Measurements from ENCODE around the gene DRICH1. TPM values are rescaled to one million over a fixed set of nuclear protein-coding genes. Genes with fewer than 3 reads are reported as not detected.

Gene DRICH1
- polyA plus RNA-seq, 2 of the 4 experiments (the other 2 are of a cell fraction) = 0.58 to 0.85 TPM

- Histone ChIP-seq H3K9me3 (no peaks in the 10 kb centered on the region), H3K4me2 (no peak overlapping the region), H3K4me3 (no peak overlapping the region), H3K4me1 (no peaks in the 10 kb centered on the region), H3K27ac (no peak overlapping the region)
- FAIRE-seq (no peak), DNase-seq (ENCODE audit: low read depth in 1 of 2, low spot score in 1 of 2) (no peak), ATAC-seq (no peak)
- TF ChIP-seq PHF8 (IDR thresholded peaks at IDR 0.05; ENCODE audit: borderline replicate concordance, low read depth) = no peak
- TF ChIP-seq KDM1A (IDR thresholded peaks at IDR 0.05; ENCODE audit: low read depth) = no peak
- TF ChIP-seq BCL3 (IDR thresholded peaks at IDR 0.05) = no peak
- no peak for TF ChIP-seq TFCP2L1 (CRISPR knock-in tag; IDR thresholded peaks at IDR 0.05)
- no peak for TF ChIP-seq HES2 (IDR thresholded peaks at IDR 0.05)
- TF ChIP-seq FOXS1 (CRISPR knock-in tag; IDR thresholded peaks at IDR 0.05) = no peak
- no peak for TF ChIP-seq KDM5A (IDR thresholded peaks at IDR 0.05)
- TF ChIP-seq CHD4 (IDR thresholded peaks at IDR 0.05; ENCODE audit: borderline replicate concordance) = no peak
- TF ChIP-seq ELK1 (IDR thresholded peaks at IDR 0.05; ENCODE audit: low read depth, low read length) = no peak
- no peak for TF ChIP-seq JUN (IDR thresholded peaks at IDR 0.05)
- no peak for TF ChIP-seq GATA3 (IDR thresholded peaks at IDR 0.05; ENCODE audit: borderline replicate concordance)
- no peak for TF ChIP-seq NFE2L2 (conservative IDR thresholded peaks at IDR 0.05; ENCODE audit: low read length)
- TF ChIP-seq NPAS2 (CRISPR knock-in tag; IDR thresholded peaks at IDR 0.05; ENCODE audit: borderline replicate concordance) = no peak
- no peak for TF ChIP-seq HOXB13 (CRISPR knock-in tag; IDR thresholded peaks at IDR 0.05; ENCODE audit: low read depth)
- TF ChIP-seq FOSL2 (IDR thresholded peaks at IDR 0.05) = no peak
- TF ChIP-seq FOSL2 (CRISPR knock-in tag; IDR thresholded peaks at IDR 0.05) = no peak
- TF ChIP-seq RCOR1 (IDR thresholded peaks at IDR 0.05; ENCODE audit: low read depth, low read length) = no peak
- WGBS (ENCODE audit: missing lambda C conversion rate) = 79% methylated on average over 9 of the region's 9 CpGs
- CTCF ChIA-PET = no interaction called here
- POLR2A ChIA-PET = no interaction called here
Observed at GRCh38 chr22:23621082-23621780, 10.9 kb downstream of the DRICH1 start.

GRCh38 chr22:23613193-23613972 is 18.7 kb downstream of the DRICH1 start:
- 48% methylated on average over 7 of the region's 7 CpGs for WGBS (ENCODE audit: missing lambda C conversion rate)
- TF ChIP-seq NFE2L2 (conservative IDR thresholded peaks at IDR 0.05; ENCODE audit: low read length) (no peak), TP53 (CRISPR knock-in tag; IDR thresholded peaks at IDR 0.05) (no peak), NPAS2 (CRISPR knock-in tag; IDR thresholded peaks at IDR 0.05; ENCODE audit: borderline replicate concordance) (no peak), CHD2 (IDR thresholded peaks at IDR 0.05; ENCODE audit: low read length, partially characterized antibody) (no peak), TFCP2L1 (CRISPR knock-in tag; IDR thresholded peaks at IDR 0.05) (no peak), E2F6 (IDR thresholded peaks at IDR 0.05; ENCODE audit: borderline replicate concordance, low read depth) (no peak), MYC (IDR thresholded peaks at IDR 0.05; ENCODE audit: borderline replicate concordance, low read length) (no peak), REST (IDR thresholded peaks at IDR 0.05) (no peak), ZNF302 (CRISPR knock-in tag; IDR thresholded peaks at IDR 0.05) (no peak), FOSB (CRISPR knock-in tag; IDR thresholded peaks at IDR 0.05) (no peak), PHF8 (IDR thresholded peaks at IDR 0.05; ENCODE audit: borderline replicate concordance, low read depth) (no peak), RARB (CRISPR knock-in tag; IDR thresholded peaks at IDR 0.05) (no peak), JUNB (IDR thresholded peaks at IDR 0.05) (no peak), SREBF2 (IDR thresholded peaks at IDR 0.05) (no peak), HOXB13 (CRISPR knock-in tag; IDR thresholded peaks at IDR 0.05; ENCODE audit: low read depth) (no peak), USF2 (IDR thresholded peaks at IDR 0.05) (no peak), POLR2A (IDR thresholded peaks at IDR 0.05; ENCODE audit: low read length) (no peak)
- H3K4me3 ChIP-seq = no peak overlapping the region
- no peaks in the 10 kb centered on the region for H3K4me1 ChIP-seq
- FAIRE-seq = no peak
- POLR2A ChIA-PET = no interaction called here
- CTCF ChIA-PET = no interaction called here
- DNase-seq (ENCODE audit: low read depth in 1 of 2, low spot score in 1 of 2) = no peak
- no peak overlapping the region for H3K27ac ChIP-seq
- H3K9me3 ChIP-seq = no peaks in the 10 kb centered on the region
- ATAC-seq = no peak
- H3K4me2 ChIP-seq = no peak overlapping the region
